ENCODE measurements around the gene GPI.

Gene GPI

GRCh38 chr19:34364830-34365462 lies at the start of gene GPI:
Gene GPI (plus strand): TSS chr19:34365196. CDS start chr19:34365267, 71 bp downstream.
- no peaks in the 10 kb centered on the region for H3K9me3 Mint-ChIP-seq
- no peaks in the 10 kb centered on the region for H3K27me3 Mint-ChIP-seq (ENCODE audit: low read depth)
- peak within 1 kb of the TSS; percentile 92 for H3K27ac Mint-ChIP-seq
- peaks cover 41% of the 10 kb centered on the region for H3K4me1 Mint-ChIP-seq (ENCODE audit: low read depth)
- peaks cover 31% of the 10 kb centered on the region for H3K36me3 Mint-ChIP-seq (ENCODE audit: low read depth)
- H3K4me3 Mint-ChIP-seq: peak within 1 kb of the TSS; percentile 99

GRCh38 chr19:34316247-34316646 lies 48.7 kb upstream of the GPI start:
- no peaks in the 10 kb centered on the region for H3K27me3 Mint-ChIP-seq (ENCODE audit: low read depth)
- H3K4me3 Mint-ChIP-seq: no peak overlapping the region
- H3K4me1 Mint-ChIP-seq (ENCODE audit: low read depth): peaks cover 13% of the 10 kb centered on the region
- H3K27ac Mint-ChIP-seq: no peak overlapping the region
- peaks cover 9% of the 10 kb centered on the region for H3K36me3 Mint-ChIP-seq (ENCODE audit: low read depth)
- H3K9me3 Mint-ChIP-seq: no peaks in the 10 kb centered on the region

GRCh38 chr19:34316741-34317301 lies 48.2 kb upstream of the GPI start:
- no peaks in the 10 kb centered on the region for H3K9me3 Mint-ChIP-seq
- peaks cover 9% of the 10 kb centered on the region for H3K36me3 Mint-ChIP-seq (ENCODE audit: low read depth)
- H3K27ac Mint-ChIP-seq: peak overlapping the region; percentile 12
- H3K4me3 Mint-ChIP-seq: no peak overlapping the region
- H3K4me1 Mint-ChIP-seq (ENCODE audit: low read depth): peaks cover 13% of the 10 kb centered on the region
- no peaks in the 10 kb centered on the region for H3K27me3 Mint-ChIP-seq (ENCODE audit: low read depth)

- no peaks in the 10 kb centered on the region for H3K27me3 Mint-ChIP-seq (ENCODE audit: low read depth)
- no peak overlapping the region for H3K4me3 Mint-ChIP-seq
- peaks cover 7% of the 10 kb centered on the region for H3K36me3 Mint-ChIP-seq (ENCODE audit: low read depth)
- H3K4me1 Mint-ChIP-seq (ENCODE audit: low read depth): peaks cover 13% of the 10 kb centered on the region
- H3K27ac Mint-ChIP-seq: peak overlapping the region; percentile 12
- no peaks in the 10 kb centered on the region for H3K9me3 Mint-ChIP-seq
These were observed 47.6 kb upstream of the GPI start for GRCh38 chr19:34317311-34317927.

- no peaks in the 10 kb centered on the region for H3K9me3 Mint-ChIP-seq
- no peaks in the 10 kb centered on the region for H3K27me3 Mint-ChIP-seq (ENCODE audit: low read depth)
- H3K4me3 Mint-ChIP-seq: no peak overlapping the region
- peaks cover 13% of the 10 kb centered on the region for H3K4me1 Mint-ChIP-seq (ENCODE audit: low read depth)
- no peak overlapping the region for H3K27ac Mint-ChIP-seq
- H3K36me3 Mint-ChIP-seq (ENCODE audit: low read depth): peaks cover 14% of the 10 kb centered on the region
These were observed 45.8 kb upstream of the GPI start for GRCh38 chr19:34319230-34319585.

GRCh38 chr19:34319785-34320184 lies 45.2 kb upstream of the GPI start:
- no peak overlapping the region for H3K4me3 Mint-ChIP-seq
- H3K4me1 Mint-ChIP-seq (ENCODE audit: low read depth): peaks cover 13% of the 10 kb centered on the region
- peaks cover 14% of the 10 kb centered on the region for H3K36me3 Mint-ChIP-seq (ENCODE audit: low read depth)
- no peaks in the 10 kb centered on the region for H3K9me3 Mint-ChIP-seq
- H3K27me3 Mint-ChIP-seq (ENCODE audit: low read depth): no peaks in the 10 kb centered on the region
- no peak overlapping the region for H3K27ac Mint-ChIP-seq

- Mint-ChIP-seq H3K4me1 (ENCODE audit: low read depth) (peaks cover 13% of the 10 kb centered on the region), H3K4me3 (no peak overlapping the region), H3K36me3 (ENCODE audit: low read depth) (peaks cover 14% of the 10 kb centered on the region), H3K9me3 (no peaks in the 10 kb centered on the region), H3K27me3 (ENCODE audit: low read depth) (no peaks in the 10 kb centered on the region), H3K27ac (no peak overlapping the region)
These were observed 44.7 kb upstream of the GPI start for GRCh38 chr19:34320277-34320676.

GRCh38 chr19:34321735-34322134 lies 43.3 kb upstream of the GPI start:
- H3K36me3 Mint-ChIP-seq (ENCODE audit: low read depth): peaks cover 14% of the 10 kb centered on the region
- H3K4me3 Mint-ChIP-seq: no peak overlapping the region
- no peaks in the 10 kb centered on the region for H3K9me3 Mint-ChIP-seq
- H3K27ac Mint-ChIP-seq: no peak overlapping the region
- peaks cover 13% of the 10 kb centered on the region for H3K4me1 Mint-ChIP-seq (ENCODE audit: low read depth)
- no peaks in the 10 kb centered on the region for H3K27me3 Mint-ChIP-seq (ENCODE audit: low read depth)

- Mint-ChIP-seq H3K27me3 (ENCODE audit: low read depth) (no peaks in the 10 kb centered on the region), H3K4me3 (no peak overlapping the region), H3K9me3 (no peaks in the 10 kb centered on the region), H3K4me1 (ENCODE audit: low read depth) (no peaks in the 10 kb centered on the region), H3K36me3 (ENCODE audit: low read depth) (peaks cover 20% of the 10 kb centered on the region), H3K27ac (no peak overlapping the region)
These were observed 41.4 kb upstream of the GPI start for GRCh38 chr19:34323433-34324204.

GRCh38 chr19:34324320-34324719 lies 40.7 kb upstream of the GPI start:
- Mint-ChIP-seq H3K4me3 (no peak overlapping the region), H3K4me1 (ENCODE audit: low read depth) (no peaks in the 10 kb centered on the region), H3K36me3 (ENCODE audit: low read depth) (peaks cover 23% of the 10 kb centered on the region), H3K27me3 (ENCODE audit: low read depth) (no peaks in the 10 kb centered on the region), H3K27ac (no peak overlapping the region), H3K9me3 (no peaks in the 10 kb centered on the region)

- Mint-ChIP-seq H3K27ac (no peak overlapping the region), H3K4me3 (no peak overlapping the region)
These were observed 39.8 kb upstream of the GPI start for GRCh38 chr19:34325181-34325580.

GRCh38 chr19:34325981-34326787 lies 38.8 kb upstream of the GPI start:
- no peaks in the 10 kb centered on the region for H3K27me3 Mint-ChIP-seq (ENCODE audit: low read depth)
- H3K27ac Mint-ChIP-seq: no peak overlapping the region
- no peaks in the 10 kb centered on the region for H3K9me3 Mint-ChIP-seq
- no peaks in the 10 kb centered on the region for H3K4me1 Mint-ChIP-seq (ENCODE audit: low read depth)
- H3K36me3 Mint-ChIP-seq (ENCODE audit: low read depth): peaks cover 22% of the 10 kb centered on the region
- H3K4me3 Mint-ChIP-seq: no peak overlapping the region

More at GRCh38 chr19:34325181-34325580, 39.8 kb upstream of the GPI start:
- Mint-ChIP-seq H3K36me3 (ENCODE audit: low read depth) (peaks cover 22% of the 10 kb centered on the region), H3K9me3 (no peaks in the 10 kb centered on the region), H3K4me1 (ENCODE audit: low read depth) (no peaks in the 10 kb centered on the region), H3K27me3 (ENCODE audit: low read depth) (no peaks in the 10 kb centered on the region)

- Mint-ChIP-seq H3K4me1 (ENCODE audit: low read depth) (no peaks in the 10 kb centered on the region), H3K27ac (no peak overlapping the region), H3K36me3 (ENCODE audit: low read depth) (peaks cover 31% of the 10 kb centered on the region), H3K4me3 (no peak overlapping the region), H3K9me3 (no peaks in the 10 kb centered on the region), H3K27me3 (ENCODE audit: low read depth) (no peaks in the 10 kb centered on the region)
These were observed 37.1 kb upstream of the GPI start for GRCh38 chr19:34327851-34328250.

GRCh38 chr19:34328982-34329381 lies 36.0 kb upstream of the GPI start:
- Mint-ChIP-seq H3K4me1 (ENCODE audit: low read depth) (no peaks in the 10 kb centered on the region), H3K36me3 (ENCODE audit: low read depth) (peaks cover 29% of the 10 kb centered on the region), H3K4me3 (no peak overlapping the region), H3K27me3 (ENCODE audit: low read depth) (no peaks in the 10 kb centered on the region), H3K27ac (no peak overlapping the region), H3K9me3 (no peaks in the 10 kb centered on the region)
